Endometrial microvascular endothelial cells (primary cell): ENCODE measurements around the gene TANGO2. TPM values are rescaled to one million over a fixed set of nuclear protein-coding genes. Genes with fewer than 3 reads are reported as not detected.

Source experiments
- in situ Hi-C: cut with HindIII; loops from 2 replicates; pipeline ENCODE4 v1.10.0; 2017; ENCODE audit warnings: low sequenced_read_pairs, low pct_unique_long_range_greater_than_20kb; ENCODE audit errors: inconsistent ontology term
- total RNA-seq: library from RNA; depleted of rRNA; stranded (reverse); fragments of >200 nt; gene quantifications from one replicate; pipeline ENCODE4 v1.2.3, GENCODE V29; 2015; ENCODE audit errors: inconsistent ontology term

The TANGO2 gene
- total RNA-seq, 1 donor from 2014 or later = 48.9 TPM

- in situ Hi-C loops = no loop called here
Measured at GRCh38 chr22:19992481-19992911, 28.4 kb upstream of the TANGO2 start.

GRCh38 chr22:19992921-19993355 lies 28.0 kb upstream of the TANGO2 start:
- in situ Hi-C loops = no loop called here

- in situ Hi-C loops = no loop called here
Measured at GRCh38 chr22:19993926-19994325, 27.0 kb upstream of the TANGO2 start.

- in situ Hi-C loops = no loop called here
Measured at GRCh38 chr22:19994851-19995610, 25.9 kb upstream of the TANGO2 start.

- in situ Hi-C loops = no loop called here
Measured at GRCh38 chr22:19995611-19996339, 25.1 kb upstream of the TANGO2 start.

GRCh38 chr22:19996694-19997384 lies 24.1 kb upstream of the TANGO2 start:
- in situ Hi-C loops = no loop called here

- in situ Hi-C loops = no loop called here
Measured at GRCh38 chr22:19997561-19998231, 23.2 kb upstream of the TANGO2 start.

GRCh38 chr22:19998232-19998951 lies 22.5 kb upstream of the TANGO2 start:
- in situ Hi-C loops = no loop called here

- in situ Hi-C loops = no loop called here
Measured at GRCh38 chr22:19998991-19999820, 21.7 kb upstream of the TANGO2 start.

- in situ Hi-C loops = no loop called here
Measured at GRCh38 chr22:20000246-20001081, 20.4 kb upstream of the TANGO2 start.

GRCh38 chr22:20001082-20001638 lies 19.8 kb upstream of the TANGO2 start:
- in situ Hi-C loops = no loop called here

GRCh38 chr22:20002128-20002527 lies 18.8 kb upstream of the TANGO2 start:
- in situ Hi-C loops = no loop called here

- in situ Hi-C loops = no loop called here
Measured at GRCh38 chr22:20002636-20003035, 18.3 kb upstream of the TANGO2 start.

- in situ Hi-C loops = no loop called here
Measured at GRCh38 chr22:20003304-20003703, 17.6 kb upstream of the TANGO2 start.

- in situ Hi-C loops = no loop called here
Measured at GRCh38 chr22:20004464-20004863, 16.4 kb upstream of the TANGO2 start.

GRCh38 chr22:20008221-20008995 lies 12.5 kb upstream of the TANGO2 start:
- in situ Hi-C loops = no loop called here
